Osteoblast (primary cell): ENCODE measurements around the gene ZC3H6. TPM values are rescaled to one million over a fixed set of nuclear protein-coding genes. Genes with fewer than 3 reads are reported as not detected.

Experiments used
- DNase-seq: peaks from one replicate; pipeline ENCODE4 v3.0.0; 2011; ENCODE audit warnings: low spot score, mixed read lengths; ENCODE audit not compliant: insufficient read length; ENCODE audit errors: missing footprints
- H2AFZ ChIP-seq: 2 replicates; pipeline ENCODE4 v1.6.0; 2011; ENCODE audit warnings: mild to moderate bottlenecking, low read length
- H3K27ac ChIP-seq: 2 replicates; pipeline ENCODE4 v1.5.1; 2011; ENCODE audit warnings: mild to moderate bottlenecking, low read depth, low read length, moderate library complexity
- H3K27me3 ChIP-seq: 2 replicates; pipeline ENCODE4 v1.6.0; 2012; ENCODE audit warnings: mild to moderate bottlenecking, control low read depth, inconsistent platforms, low read length, moderate library complexity; ENCODE audit not compliant: insufficient read depth
- H3K36me3 ChIP-seq: 2 replicates; pipeline ENCODE4 v1.5.1; 2011; ENCODE audit warnings: mild to moderate bottlenecking, low read length, control low read depth, moderate library complexity; ENCODE audit not compliant: insufficient read depth
- H3K4me1 ChIP-seq: 2 replicates; pipeline ENCODE4 v1.5.1; 2011; ENCODE audit warnings: mild to moderate bottlenecking, low read length, control low read depth, moderate library complexity; ENCODE audit not compliant: insufficient read depth
- H3K4me2 ChIP-seq: 2 replicates; pipeline ENCODE4 v1.6.0; 2011; ENCODE audit warnings: mild to moderate bottlenecking, low read length; ENCODE audit not compliant: insufficient read depth
- H3K4me3 ChIP-seq: fragments of 200-600 bp; sonication (generic); 3 replicates; pipeline ENCODE4 v1.5.1; 2012; ENCODE audit warnings: mild to moderate bottlenecking, low read length, inconsistent platforms; ENCODE audit not compliant: insufficient read depth
- H3K79me2 ChIP-seq: 2 replicates; pipeline ENCODE4 v1.6.0; 2012; ENCODE audit warnings: mild to moderate bottlenecking, low read length, control low read depth, inconsistent platforms; ENCODE audit not compliant: insufficient read depth
- H3K9me3 ChIP-seq: 2 replicates; pipeline ENCODE4 v1.5.1; 2011; ENCODE audit warnings: low read depth, low read length, control low read depth
- H4K20me1 ChIP-seq: 2 replicates; pipeline ENCODE4 v1.6.0; 2012; ENCODE audit warnings: mild to moderate bottlenecking, low read length, control low read depth; ENCODE audit not compliant: insufficient read depth
- CTCF ChIP-seq: IDR thresholded peaks from 2 replicates; pipeline ENCODE4 v1.5.1; 2011; ENCODE audit warnings: mild to moderate bottlenecking, low read depth, low read length, moderate library complexity; ENCODE audit errors: extremely low read depth
- total RNA-seq: library from RNA; depleted of rRNA; stranded (reverse); fragments of >200 nt; gene quantifications from 2 replicates; pipeline ENCODE4 v1.2.3, GENCODE V29; 2012

Gene ZC3H6
- total RNA-seq, 1 donor = 4.3 TPM

GRCh38 chr2:112255875-112256274 is 19.5 kb upstream of the ZC3H6 start:
- Histone ChIP-seq H4K20me1 (no peaks in the 10 kb centered on the region), H3K4me2 (no peak overlapping the region), H3K4me3 (no peak overlapping the region), H3K4me1 (peaks cover 21% of the 10 kb centered on the region), H3K79me2 (peaks cover 24% of the 10 kb centered on the region), H3K27me3 (no peaks in the 10 kb centered on the region), H3K36me3 (no peaks in the 10 kb centered on the region), H2AFZ (no peak overlapping the region), H3K9me3 (no peaks in the 10 kb centered on the region), H3K27ac (no peak overlapping the region)
- DNase-seq = no peak
- TF ChIP-seq CTCF = no peak

- Histone ChIP-seq H3K4me2 (no peak overlapping the region), H3K4me3 (no peak overlapping the region), H3K27ac (no peak overlapping the region), H2AFZ (no peak overlapping the region), H3K79me2 (peaks cover 19% of the 10 kb centered on the region), H3K27me3 (no peaks in the 10 kb centered on the region), H3K36me3 (no peaks in the 10 kb centered on the region), H4K20me1 (no peaks in the 10 kb centered on the region), H3K4me1 (peaks cover 17% of the 10 kb centered on the region), H3K9me3 (no peaks in the 10 kb centered on the region)
- DNase-seq = no peak
- no peak for TF ChIP-seq CTCF
These were observed 18.7 kb upstream of the ZC3H6 start for GRCh38 chr2:112256654-112257053.

GRCh38 chr2:112257575-112257974 is 17.8 kb upstream of the ZC3H6 start:
- Histone ChIP-seq H3K4me3 (no peak overlapping the region), H3K4me2 (no peak overlapping the region)

More at GRCh38 chr2:112257575-112257974, 17.8 kb upstream of the ZC3H6 start:
- Histone ChIP-seq H3K27ac (no peak overlapping the region), H4K20me1 (no peaks in the 10 kb centered on the region), H3K4me1 (peaks cover 17% of the 10 kb centered on the region), H3K79me2 (peaks cover 12% of the 10 kb centered on the region), H3K9me3 (no peaks in the 10 kb centered on the region), H3K36me3 (no peaks in the 10 kb centered on the region), H2AFZ (peak overlapping the region; percentile 25), H3K27me3 (no peaks in the 10 kb centered on the region)
- TF ChIP-seq CTCF = no peak
- peak; percentile 51 for DNase-seq
